NCI-H2196 treated with DMSO at 0.1 percent for 48 hours (cell line): ENCODE results near the gene PARP1.

ENCODE experiments used
- DNase-seq: peaks from one replicate; lab custom pipeline; 2025; ENCODE audit not compliant: unreplicated experiment; lab: John Stamatoyannopoulos, UW

PARP1 gene

DNA sequence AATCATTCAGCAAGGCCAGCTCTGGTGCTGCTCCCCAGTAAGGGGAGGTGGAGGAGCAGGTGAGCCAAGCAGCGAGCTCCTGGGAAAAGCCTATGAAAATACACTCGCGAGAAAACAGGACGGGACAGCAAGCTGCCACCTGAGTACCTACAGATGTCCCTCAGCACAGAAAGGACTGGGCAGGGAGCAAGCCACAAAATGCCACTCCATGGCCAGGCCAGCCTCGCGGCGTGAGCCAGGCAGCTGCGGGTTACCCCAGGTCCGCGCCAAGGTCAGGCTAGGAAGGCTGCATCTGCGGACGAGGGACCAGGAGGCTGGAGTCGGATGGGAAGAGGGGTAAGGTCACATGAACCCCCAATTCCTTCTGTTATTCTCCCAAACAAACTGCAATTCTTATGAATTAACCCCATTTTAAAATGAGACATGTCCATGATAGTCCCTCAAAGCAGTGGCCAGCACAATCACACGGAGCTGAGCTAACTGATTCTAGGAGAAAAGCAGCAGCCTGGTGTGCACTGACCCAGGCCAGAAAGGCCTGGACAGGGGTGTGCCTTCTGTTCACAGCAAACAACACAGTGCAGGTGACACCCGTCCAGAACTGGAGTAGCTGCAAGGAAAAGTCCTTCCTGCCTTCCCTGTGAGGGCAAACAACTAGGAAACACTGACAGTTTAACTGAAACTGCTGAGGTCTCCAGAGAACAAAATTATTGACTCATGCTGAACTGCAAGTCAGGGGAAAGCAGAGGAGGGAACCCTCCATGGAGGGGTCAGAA lies 26.5 kb downstream of the PARP1 start:
- no peak for DNase-seq

DNA sequence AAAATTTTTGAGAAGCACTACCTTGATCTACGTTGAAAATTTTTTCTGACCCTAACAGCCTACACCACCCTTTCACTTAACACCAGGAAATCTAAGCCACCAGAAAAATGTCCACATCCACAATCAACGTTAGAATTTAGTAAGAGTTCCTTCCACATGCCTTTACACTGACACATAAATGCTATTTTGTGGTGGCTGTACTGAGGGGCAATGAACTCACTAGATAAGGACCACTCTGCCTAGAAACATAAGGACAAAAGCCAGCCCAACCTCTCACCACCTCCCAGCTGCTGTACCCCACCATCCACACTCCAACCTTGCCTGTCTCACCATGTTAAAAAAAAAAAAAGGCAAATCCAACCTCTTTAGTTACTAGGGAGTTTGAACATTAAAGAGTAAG lies 29.8 kb downstream of the PARP1 start:
- no peak for DNase-seq

DNA sequence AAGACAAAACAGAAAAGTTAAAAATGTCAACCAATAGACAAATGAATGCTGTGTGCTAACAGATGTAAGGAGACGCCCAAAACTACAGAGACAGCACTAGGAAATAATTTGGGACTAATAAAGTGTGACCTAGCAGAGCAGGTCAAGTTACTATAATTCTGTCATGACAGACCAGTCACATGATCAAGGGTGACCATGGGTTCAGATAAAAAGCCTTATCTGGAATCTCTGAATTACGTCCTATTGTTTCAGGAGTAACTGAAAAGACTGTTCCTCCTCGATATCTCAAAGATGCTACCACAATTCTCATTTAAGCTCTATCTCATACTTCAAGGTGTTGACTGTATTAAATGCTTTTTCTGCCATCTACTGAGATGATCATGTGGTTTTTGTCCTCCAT lies 31.6 kb downstream of the PARP1 start:
- no peak for DNase-seq

DNA sequence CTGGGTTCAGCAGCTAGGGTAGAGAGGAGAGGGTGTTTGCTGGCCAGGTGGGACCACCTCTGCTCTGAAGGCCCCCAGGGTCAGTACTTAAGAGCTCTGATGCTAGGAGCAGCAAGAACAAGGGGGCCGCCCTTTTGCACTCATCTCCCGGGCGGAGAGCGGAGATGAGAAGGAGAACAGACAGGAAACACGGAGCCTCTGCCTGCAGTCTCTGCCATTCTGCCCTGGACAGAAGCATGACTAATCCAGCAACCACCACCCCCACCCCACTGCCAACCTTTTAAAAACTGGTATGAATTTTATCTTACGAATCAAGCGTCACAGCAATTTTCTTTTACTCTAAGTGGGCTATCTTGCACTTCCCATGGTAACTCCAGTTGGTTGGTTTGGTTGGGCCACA lies 34.5 kb downstream of the PARP1 start:
- DNase-seq = no peak

DNA sequence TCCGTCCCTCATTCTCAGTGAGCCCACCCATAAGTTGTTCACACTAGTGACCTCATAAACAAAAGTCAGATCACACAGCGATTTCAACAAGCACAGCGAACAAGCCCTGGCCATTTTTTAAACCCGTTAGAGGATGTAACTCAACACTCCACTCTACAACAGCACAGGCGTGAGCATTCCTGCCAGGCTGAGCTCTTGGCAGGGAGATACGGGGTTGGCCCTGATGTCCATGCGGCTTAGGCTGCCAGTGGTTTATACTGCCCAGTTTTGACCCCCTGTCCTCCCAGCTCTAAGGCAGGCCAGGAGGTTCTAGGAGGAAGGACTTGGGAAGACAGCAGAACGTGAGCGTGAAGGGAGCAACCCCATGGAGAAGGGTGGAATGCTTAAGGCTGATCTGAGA lies 35.0 kb downstream of the PARP1 start:
- DNase-seq = no peak

DNA sequence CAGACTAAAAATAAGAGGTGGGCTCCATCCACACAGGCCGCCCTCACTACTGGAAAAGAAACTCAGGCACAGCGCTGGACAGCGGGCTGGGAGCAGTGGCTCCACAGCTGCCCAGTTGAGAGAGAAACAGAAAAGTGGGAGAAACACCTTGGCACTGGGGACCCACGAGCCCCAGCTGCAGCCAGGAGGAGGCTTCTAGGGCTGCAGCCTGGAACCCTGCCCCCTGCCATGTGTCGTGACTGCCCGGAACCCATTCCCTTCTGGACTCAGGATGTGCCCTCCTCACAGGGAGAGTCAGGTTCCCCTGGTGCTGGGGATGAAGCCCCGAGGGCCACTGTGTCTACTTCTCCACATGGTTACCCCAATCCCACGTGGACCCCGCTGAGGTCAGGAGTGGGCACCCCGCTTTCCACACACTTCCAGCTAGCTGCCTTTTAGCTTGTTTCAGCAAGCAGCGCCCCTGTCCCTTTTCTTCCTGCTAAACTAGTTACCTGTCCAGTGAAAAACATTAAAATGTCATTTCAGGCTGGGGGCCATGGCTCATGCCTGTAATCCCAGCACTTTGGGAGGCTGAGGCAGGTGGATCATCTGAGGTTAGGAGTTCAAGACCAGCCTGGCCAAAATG lies 35.9 kb downstream of the PARP1 start:
- DNase-seq = no peak

DNA sequence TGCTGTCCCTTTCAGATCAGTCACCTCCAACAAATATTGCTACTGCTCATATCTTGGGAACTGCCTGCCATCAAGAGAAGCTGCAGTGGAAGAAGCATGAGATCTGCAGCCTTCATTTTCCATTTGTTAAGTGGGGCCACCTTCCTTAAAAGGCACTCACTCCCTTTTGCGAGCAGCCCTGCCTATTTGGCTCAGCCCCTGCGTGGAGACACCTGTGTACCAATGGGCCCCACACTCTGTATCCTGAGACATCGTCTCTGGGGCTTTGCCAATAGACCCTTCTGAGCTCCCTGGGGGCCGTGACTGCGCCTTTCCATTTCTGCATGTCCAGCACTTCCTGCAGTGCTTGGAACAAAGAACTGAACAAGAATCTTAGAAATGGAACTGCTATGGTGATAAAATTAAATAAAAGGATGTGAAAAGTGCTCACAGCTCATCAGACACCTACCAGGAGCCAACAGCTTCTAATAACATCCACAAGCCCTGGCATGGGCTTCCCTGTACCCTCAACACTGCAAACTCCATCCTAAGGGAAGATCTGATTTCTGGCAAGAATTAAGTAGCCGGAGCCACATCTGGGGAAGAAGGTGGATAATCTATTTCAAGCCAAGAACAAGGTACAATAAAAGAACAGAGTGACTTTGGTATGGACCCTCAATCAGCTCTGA lies 36.7 kb downstream of the PARP1 start:
- DNase-seq = no peak

DNA sequence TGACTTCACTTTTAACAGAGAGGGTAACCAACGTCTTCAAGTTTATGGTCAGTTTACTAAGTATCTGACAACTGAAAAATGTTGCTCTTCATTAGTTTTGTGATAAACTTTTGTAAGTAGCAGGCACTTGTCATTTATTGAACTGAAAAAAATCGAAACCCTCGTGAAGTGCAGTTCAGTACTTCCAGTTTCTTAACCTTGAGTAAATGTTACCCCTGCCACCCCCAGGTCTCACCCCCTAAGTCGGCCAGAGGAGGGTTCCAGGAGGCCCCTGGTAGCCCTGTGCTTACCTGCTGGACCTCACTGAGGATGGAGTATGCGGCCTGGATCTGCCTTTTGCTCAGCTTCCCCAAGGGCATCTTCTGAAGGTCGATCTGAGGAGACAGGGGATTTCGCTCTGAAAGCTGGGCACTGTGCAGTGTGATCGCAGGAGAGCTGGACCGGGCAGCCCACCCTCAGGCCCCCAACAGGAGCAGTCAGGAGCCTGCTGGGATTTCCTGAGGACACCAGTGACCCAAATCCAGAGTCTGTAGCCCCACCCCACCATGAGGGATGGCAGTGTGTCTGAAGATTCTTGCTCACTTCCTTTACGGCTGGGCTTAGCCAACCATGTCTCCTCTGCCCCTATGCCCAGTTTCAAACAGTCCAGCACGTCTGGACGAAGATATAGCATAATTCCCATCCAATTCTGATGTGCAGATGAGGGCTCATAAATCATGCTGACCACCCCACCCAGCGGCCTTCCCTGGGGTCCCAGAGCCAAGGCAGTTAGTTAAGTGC lies 37.6 kb downstream of the PARP1 start:
- DNase-seq = no peak

DNA sequence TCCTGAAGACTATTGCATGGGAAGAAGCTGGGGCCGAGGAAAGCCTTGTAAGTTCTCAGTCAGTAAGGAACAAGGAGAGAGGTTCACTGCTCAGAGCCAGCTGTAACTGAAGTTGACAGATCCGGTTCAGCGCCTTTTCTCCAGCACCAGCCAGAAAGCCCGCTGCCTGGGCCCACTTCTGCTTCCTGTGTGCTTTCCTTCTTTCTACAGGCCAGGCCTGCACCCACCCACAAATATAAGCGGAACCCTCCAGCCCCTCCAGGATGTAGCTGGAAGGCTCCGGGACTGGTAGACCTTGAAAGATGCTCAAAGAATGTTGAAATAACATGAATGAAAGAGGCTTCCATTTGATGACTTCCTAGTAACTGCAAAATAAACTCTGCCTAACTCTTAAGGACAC lies 38.8 kb downstream of the PARP1 start:
- no peak for DNase-seq

DNA sequence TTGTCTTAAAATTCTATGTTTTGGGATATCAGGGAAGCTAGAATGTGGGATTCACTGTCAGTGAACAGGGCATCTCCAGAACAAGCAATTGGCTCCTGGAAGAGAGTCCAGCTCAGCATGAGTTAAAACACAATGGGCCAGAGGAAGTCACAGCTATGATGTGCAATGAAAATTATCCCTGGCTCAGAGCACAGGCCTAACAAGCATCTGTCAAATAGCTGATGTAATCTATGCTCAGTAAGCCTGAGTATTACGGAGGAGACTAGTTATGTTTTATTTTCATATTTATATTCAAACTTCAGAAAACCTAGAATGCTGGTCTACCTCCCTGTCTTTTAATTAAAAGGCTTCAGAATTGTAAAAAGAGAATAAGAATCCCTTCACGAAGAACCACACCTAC lies 41.6 kb downstream of the PARP1 start:
- DNase-seq = no peak

DNA sequence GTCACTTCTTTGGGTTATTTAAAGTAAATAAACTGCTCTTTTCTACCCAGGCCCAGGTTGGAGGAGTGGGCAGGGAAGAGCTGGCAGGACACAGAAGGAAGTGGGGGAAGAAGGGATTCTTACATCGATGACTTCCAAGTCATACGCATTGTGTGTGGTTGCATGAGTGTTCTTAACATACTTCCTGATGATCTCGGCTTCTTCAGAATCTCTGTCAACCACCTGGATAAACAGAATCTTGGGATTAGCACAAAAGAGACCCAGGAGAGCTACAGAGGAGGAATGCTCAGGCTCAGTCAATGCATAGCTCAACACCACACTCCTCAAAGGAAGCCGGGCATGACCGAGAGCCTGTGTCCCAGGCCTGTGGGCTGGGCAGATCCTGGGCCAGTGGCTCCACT lies 42.1 kb downstream of the PARP1 start:
- no peak for DNase-seq

DNA sequence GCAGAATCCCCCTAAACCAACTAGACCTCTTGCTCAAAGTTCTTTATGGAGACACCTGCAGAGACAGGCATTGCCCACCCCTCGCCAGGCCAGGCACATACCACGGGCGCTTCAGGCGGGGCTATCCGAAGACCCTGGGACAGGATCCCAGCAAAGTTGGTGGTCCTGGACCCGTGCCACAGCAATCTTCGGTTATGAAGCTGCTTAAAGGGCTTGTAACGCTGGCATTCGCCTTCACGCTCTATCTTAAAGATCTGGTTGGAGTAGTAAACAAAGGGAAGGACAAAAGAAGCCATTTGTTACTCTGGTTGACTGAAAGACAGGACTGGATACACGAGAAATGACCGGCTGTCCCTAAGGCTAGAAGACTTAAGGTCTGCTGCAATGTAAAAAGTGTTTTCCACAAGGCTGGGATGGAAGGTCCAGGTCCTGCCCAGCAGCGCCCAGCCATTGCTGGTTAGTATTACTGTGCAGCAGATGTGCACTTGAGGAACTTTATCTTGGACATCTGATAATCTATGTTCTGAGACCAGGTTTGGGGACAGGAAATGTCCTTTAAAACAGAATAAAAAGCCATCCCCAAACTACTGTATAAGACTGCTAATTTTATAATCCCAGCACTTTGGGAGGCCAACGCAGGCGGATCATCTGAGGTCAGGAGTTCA lies 42.9 kb downstream of the PARP1 start:
- DNase-seq = no peak

DNA sequence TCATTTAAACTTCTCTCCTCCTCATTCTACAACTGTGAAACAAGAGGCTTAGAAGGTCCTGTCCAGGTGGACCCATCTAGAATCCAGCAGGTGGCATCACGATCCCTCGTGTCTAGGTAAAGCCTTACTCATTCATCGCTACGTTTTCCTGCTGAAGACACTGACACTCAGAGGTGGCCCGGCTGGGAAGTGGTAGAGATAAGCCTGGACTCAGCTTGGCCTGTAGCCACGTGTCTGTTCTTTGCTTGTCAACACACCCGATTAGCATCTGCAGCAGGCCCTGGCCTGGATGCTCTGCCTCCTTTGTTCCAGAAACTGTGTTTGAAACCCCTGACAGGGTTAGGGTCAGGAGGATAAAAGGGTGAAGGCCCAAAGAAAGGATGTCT lies 43.4 kb downstream of the PARP1 start:
- no peak for DNase-seq

DNA sequence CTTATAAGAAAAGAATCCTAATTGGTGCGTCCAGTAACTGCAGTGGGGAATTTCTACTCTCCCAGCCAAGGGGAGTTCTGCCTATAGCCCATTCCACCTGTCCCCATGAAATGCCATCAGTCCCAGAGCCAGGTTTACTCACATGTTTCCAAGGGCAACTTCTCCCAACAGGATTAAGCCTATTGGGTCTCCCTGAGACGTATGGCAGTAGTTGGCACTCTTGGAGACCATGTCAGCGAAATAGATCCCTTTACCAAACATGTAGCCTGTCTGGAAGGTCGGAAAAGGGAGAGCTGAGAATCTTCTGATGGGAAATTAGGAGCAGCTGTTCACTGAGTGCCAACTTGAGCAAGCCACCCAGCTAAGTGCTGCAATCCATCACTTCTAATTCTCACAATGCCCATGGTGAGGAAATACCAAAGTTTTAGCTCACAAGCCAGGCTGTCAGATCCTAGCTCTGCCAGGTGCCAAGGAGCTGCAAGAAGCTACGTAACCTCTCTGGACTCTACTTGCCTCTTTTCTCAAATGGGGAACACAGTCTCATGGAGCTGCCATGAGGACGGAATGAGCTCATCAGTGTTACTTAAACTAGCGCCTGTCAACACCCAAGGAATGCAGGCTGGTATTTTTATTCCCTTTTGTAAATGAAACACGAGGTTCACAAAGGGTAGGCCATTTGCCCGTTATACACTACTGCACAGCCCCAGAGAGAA lies 43.9 kb downstream of the PARP1 start:
- no peak for DNase-seq

DNA sequence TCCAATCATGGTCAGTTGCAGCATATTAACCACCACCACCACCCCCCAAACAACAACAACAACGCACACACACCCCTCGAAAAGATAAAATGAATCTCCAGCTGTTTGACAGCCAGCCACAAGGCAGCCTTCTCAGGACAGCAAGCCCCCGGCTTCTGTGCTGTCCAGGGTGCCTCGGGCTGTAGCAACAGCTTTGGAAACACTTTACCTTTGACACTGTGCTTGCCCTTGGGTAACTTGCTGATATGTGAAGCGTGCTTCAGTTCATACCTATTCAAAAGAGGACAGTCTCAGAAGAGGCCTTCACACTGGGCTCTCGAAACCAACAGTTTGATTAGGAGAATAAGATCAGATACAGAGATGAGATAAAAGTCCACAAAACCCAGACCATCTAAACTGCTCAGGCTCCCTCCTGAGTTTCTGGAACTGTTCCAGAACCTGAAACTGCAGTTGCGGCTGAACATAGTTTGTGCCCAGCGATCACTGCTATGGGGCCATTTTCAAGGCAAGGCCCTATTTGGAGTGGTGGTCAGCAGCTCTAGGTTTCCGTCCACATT lies 44.9 kb downstream of the PARP1 start:
- no peak for DNase-seq

DNA sequence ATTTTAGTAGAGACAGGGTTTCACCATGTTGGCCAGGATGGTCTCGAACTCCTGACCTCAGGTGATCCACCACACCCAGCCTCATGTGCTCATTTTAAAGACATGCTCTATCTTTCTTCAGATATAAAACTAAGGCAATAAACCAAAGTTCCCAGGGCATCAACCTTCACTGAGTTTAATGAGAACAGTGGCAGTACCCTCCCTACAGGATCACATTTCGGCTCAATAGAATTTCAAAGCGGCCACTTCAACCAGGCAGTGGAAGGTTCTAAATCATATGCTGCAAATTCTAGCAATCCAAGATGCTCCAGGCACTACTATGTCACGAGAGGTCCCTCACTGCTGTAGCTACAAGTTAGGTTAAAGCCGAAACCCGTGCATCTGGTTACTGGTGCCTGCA lies 45.5 kb downstream of the PARP1 start:
- no peak for DNase-seq

DNA sequence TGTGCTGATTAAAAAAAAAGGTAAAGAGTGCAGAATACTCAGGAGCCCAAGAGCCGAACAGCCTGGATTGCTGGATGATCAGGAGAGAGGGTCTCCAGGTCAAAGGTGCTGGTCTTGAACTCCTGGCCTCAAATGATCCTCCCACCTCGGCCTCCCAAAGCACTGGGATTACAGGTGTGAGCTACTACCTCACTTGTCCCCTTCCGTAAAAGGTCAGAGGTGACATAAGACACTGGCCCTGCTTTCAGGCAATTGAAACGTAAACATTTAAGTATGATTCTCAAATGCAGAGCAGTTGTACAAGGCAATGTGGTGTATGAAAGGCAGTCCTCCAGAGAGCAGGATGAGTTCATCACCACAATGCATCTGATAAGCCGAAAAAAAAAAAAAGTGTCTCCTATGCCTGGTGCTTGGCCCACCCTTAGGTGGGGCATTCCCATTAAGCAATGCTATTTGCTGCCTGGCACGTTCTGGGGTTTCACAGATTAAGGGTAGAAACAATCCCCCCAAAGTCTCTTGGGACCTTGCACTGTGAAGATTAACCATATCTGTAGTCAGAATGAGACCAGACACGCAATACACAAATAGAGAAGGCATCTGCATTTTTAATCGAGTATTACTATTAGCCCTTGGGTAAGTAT lies 47.7 kb downstream of the PARP1 start:
- no peak for DNase-seq

DNA sequence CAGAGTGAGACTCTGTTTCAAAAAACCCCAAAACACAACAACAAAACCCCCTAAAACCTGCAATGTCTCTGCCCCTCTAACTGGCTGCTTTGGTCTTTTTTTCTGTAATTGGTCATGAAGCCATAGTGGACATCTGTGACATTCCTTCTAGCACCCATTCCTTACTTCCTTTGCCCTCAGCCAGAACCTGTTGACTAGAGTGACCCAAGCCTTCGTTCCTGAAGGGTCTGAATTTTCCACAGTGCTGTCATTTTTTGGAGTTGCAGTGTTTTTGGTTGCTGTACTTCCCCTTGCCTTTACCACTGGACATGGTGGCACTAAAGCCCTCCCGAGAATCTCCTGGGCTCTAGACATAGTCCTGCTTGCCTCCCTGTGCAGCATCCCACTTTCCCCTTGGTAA lies 50.5 kb downstream of the PARP1 start:
- no peak for DNase-seq

DNA sequence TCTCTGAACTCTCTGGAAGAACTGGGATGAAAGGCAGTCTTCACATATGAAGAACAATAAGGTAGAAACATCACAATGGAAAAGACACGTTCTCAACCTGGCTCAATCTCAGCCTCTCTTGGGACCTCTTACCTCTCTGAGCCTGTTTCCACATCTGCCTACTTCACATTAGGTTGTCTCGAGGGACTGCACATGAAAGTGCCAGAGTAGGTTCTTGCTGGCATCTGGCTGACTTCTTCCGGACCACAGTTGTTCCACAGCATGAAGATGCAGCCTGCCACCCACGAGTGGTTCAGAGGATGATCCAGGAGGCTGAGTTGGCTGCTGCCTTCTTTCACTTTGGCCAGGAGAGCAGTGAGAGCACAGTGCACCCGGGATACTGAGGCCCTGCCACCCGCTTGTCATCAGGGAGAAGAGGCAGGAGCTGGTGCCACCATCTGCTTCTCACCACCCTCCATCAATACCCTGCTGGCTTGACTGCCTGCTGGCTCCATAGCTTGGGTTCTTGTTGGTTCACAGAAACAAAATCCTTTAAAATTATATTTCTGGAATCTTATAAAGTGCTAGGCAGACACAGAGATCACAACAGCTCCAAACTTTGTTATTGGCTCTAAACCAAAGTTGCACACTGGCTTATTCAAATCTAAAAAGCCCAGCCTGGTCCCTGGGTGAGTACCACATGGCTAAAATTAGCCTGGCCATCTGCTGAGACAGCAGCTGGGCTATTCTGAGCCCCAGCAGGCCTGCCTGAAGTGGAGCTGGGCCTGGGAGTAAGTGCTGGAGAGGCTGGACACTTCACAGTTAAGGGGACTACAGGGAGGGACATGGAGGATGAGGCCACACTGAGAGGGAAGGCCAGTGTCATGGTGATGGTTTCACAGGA lies 52.0 kb downstream of the PARP1 start:
- DNase-seq = no peak
